Activated CD4-positive, alpha-beta T cell treated with anti-CD3 and anti-CD28 coated beads for 48 hours (primary cell): ENCODE data around the gene IL4I1.

Experiments
- DNase-seq: peaks from one replicate; pipeline ENCODE4 v3.0.0-alpha.2; 2020

Gene IL4I1

DNA sequence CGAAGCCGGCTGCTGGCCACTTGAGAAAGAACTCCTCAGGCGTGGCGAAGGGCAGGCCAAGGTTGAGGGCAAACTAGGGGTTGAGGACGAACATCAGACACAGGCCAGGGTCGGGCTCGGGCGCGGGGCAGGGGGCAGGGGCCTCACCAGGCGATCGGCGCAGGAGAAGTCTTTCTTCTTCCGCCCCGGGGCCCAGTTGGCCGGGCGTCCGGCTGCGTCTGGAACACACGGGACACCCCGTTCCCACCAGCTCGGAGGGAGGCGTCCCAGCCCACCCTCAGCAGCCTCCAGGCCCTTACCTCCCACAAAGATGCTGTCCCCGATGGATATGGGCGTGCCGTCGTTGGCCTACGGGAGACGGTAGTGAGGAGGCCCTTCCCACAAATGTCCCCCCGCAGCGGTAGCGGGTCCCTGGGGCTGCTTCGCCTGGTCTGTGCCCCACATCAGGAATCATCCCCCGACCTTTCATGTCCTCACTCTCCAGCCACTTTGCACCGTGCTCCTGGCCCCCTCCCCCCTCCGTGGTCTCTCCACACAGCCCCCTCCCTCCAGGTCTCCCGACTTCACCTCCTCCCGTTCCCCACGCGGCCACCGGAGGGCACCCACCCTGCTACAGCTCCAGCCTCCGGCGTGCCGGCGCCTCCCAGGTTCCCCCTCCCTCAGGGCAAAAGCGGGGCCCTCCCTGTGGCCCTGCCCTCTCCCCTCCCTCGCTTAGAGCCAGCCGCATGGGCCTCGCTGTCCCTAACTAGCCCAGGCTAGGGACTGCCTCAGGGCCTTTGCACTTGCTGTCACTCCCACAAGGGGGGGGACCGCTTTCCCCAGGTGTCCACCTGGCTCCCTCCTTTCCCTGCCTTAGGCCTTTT is 34.1 kb downstream of the IL4I1 start:
- peak; percentile 54 for DNase-seq

DNA sequence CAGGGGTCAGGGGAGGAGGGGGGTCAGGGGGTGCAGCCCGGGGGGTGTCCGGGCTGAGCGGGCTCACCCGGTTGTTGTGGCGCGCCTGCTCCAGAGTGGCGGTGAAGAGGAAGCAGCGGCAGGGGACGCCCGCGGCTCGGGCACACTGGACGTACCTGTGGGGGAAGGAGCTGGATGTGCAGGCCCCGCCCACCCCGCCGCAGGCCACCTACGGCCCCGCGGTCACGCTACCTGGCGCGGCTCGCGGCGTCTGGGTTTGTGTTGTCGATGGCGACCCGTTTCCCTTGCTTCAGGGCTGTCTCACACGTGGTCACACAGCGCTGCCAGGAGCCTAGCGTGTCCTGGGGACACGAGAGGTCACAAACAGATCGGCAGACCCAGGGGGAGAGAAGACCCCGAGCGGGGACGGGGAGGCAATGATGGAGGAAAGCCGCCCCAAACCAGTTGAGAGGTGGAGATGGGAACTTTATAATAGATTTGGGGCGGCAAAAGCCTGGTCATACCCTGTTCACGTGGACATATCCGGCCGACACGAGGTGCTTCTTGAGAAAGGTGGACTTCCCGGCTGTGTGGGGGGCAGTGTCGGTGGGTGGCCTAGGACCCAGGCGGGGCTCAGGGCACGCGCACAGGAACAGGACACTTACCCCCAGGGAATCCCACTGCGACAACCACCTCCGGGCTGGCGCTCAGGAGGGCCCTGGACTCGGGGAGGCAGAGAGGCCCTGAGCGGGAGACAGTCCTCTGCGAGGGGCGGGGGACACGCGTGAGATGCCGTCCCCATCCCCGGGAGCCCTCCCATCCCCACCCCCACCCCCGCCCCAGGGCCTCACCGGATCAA is 34.9 kb downstream of the IL4I1 start:
- DNase-seq = no peak

GRCh38 chr19:49861107-49861506 is 35.6 kb downstream of the IL4I1 start:
- DNase-seq = no peak

DNA sequence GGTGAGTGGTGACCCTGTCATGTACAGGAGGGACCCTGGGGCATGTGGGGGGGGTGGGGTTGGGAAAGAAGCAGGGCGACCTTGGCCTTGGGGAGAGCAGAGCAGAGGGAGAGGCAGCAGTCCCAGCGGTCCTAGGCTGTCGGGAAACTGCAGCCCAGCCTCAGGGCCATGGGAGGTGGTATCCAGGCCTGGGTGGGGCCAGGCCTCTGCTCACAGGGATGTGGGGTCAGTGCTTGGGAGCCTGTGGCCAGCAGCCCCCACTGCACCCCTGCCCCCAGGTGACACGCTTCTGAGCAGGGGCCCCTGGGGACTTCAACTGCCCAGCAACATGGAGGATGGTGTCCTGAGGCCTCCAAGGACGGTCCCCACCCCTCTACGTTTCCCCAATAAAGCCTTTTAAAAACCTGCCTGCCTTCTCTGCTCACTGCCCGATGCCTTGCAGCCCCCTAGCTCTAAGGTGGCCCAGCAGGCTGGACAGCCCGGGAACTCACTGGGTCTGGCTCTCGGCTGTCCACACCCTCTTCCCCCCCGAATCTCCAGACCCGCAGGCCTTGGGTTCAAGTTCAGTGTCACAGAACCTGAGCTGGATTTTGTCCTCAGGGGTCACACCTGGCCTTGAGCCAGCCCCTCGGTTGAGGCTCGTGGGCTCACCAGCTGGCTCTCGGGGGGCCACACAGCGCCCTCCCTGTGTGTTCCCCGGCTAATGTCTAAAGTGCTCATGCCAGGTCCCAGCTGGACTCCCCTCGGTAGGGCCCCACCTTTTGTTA is 36.2 kb downstream of the IL4I1 start:
- no peak for DNase-seq

GRCh38 chr19:49859682-49860335 is 36.9 kb downstream of the IL4I1 start:
- DNase-seq = no peak

DNA sequence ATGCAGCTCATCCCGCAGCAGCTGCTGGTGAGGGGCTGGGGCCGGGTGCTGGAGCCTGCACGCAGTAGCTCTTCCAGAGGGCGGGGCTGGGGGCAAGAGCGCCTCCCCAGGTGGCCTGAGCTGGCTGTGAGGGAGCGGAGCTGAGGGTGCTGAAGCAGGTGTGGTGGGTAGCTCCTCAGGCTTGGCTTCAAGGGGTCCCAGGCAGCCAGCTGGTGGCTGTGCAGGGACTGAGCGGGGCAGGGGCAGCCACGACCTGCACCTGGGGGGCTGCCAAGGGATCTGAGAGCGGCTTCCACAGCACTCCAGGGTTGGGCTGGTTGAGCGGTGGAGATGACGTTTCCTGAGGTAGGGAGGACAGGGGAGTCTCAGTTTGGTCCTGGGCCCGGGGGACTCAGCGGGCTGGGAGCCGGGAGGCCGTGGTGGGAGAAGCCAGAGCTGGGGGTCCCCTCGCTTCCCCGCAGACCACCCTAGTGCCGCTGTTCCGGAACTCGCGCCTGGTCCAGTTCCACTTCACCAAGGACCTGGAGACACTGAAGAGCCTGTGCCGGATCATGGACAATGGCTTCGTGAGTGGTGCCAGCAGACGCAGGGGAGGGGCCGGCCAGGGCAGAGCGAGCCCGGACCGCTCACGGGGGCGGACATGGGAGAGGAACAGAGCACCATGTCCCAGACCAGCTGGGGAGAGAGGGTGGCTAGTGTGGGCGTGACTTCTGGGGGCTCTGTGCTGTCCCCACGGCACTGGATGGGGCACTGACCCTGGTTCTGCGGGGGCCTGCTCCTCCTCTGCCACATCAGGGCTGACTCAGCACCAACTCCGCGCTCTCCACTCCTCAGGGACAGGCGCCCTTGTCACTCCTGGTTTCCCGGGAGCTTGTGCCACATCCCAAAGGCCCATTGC is 38.4 kb downstream of the IL4I1 start:
- no peak for DNase-seq

GRCh38 chr19:49857838-49858087 is 38.9 kb downstream of the IL4I1 start:
- DNase-seq = no peak

DNA sequence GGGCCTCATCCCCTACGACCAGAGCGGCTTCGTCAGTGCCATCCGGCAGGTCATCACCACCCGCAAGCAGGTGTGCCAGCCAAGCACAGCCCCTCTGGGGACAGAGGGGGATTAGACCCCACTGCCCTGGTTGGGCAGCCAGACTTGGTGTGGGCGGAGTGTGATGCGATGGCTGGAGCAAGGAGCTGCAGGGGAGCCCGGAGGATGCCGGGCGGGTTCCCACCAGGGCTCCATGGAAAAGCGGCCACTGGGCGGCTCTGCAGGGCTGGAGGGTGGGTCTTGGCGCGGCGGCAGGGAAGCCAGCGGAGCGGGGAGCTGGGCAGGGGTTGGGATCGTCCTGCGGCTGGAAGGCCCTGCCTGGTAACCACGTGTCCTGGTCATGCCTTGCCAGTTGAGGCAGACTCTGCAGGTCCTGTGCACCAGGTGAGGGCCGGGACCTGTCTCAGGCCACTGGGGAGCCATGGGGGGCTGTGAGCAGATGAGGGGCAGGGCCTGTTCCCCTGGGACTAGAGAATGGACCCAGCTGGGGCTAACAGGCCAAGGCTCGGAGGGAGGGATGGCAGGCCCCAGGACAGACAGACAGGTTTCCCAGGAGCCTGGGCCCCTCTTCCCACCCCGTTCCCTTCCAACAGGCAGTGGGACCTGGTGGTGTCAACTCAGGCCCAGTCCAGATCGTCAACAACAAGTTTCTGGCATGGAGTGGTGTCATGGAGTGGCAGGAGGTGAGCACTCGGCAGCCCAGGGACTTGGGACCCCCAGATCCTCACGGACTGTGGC is 39.4 kb downstream of the IL4I1 start:
- DNase-seq = no peak

- no peak for DNase-seq
Measured at GRCh38 chr19:49856574-49857021, 40.1 kb downstream of the IL4I1 start.

- no peak for DNase-seq
Measured at GRCh38 chr19:49855676-49856573, 40.8 kb downstream of the IL4I1 start.

DNA sequence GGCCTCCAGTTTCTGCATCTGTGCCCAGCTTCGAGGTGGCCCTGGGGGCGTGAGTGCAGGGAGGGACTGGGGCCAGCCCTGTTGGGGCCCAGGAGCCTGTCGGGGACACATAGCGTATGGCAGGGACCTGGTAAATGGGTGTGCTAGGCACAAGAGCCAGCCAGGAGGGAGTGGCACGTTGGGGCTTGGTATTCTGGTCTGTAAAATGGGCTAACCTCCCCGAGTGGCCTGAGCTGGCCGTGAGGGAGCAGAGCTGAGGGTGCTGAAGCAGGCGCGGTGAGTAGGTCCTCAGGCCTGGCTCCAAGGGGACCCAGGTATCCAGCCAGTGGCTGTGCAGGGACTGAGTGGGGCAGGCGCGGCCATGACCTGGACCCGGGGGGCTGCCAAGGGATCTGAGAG is 41.4 kb downstream of the IL4I1 start:
- no peak for DNase-seq

- DNase-seq = no peak
Measured at GRCh38 chr19:49854378-49855263, 42.1 kb downstream of the IL4I1 start.

DNA sequence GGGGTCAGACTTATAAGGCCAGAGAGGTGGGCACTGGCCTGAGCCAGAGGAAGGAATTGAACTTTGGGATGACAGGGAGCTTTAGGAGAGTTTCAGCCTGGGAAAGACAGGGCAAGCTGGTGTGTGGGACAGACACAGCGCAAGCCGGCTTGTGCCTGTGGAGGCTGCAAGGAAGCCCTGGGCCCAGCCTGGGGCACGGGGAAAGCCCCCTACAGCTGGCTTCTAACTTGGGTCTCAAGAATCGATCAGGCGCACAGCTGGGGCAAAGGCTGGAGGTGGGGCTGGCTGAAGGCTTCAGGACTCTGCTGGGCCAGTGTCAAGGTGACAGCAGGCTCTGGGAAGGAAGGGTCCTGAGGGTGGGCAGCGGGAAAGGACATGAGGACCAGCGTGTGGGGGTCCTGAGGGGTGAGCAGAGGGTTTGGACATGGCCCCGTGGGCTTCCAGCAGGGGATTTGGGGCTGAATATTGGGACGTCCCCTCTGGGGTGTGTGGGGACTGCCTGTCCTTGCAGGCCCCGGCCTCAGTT is 42.8 kb downstream of the IL4I1 start:
- DNase-seq = no peak

GRCh38 chr19:49852631-49853126 is 44.0 kb downstream of the IL4I1 start:
- no peak for DNase-seq

GRCh38 chr19:49851456-49852259 is 45.0 kb downstream of the IL4I1 start:
- no peak for DNase-seq

DNA sequence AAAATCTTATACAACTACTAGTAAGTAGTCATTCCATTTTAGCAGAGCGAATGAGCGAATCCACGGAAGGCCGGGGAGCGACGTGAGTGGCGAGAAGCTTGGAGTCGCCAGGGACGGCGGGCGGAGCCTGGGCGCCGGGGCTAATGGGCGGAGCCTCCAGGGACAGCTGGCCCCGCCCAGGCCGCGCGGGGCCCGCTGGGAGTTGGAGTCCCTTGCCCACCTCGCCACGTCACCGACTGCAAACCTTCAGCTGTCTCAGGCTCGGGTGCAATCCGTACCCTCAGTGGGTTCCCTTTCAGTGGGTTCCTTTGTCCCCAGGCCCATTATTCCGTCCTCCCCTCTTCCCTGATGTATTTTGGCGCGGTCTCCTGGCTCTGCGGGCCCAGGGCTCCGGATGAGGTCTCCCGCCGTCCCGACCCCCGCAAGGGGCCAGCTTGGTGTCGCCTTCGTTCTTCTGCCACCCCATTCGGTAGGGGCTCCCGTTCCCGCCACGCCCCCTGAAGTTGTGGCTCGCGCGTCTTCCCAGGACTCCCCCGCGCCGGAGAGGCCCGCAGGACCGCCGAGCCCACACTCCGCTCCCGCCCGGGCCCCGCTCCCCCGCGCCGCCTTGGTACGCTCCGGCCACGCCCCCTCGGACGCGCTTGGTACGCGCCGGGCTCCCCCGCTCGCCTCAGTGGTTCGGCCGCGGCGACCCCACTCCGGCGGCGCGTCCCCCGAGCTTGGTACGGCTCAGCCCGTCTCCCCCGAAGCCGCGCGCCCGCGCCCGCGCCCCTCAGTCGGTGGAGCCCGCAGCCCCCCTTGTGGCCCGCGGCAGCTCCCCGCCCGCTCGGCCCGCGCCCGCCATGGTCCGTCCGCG is 46.0 kb downstream of the IL4I1 start, which contains the start of gene PTOV1:
TSS of gene PTOV1 (plus strand) at position 673 of the 856 bp plus-strand sequence.
- peak; percentile 93 for DNase-seq

- no peak for DNase-seq
Measured at GRCh38 chr19:49850221-49850486, 46.5 kb downstream of the IL4I1 start.
